SK-N-MC (cell line): ENCODE measurements around the gene FILIP1L.

Source experiments
- DNase-seq: peaks from one replicate; pipeline ENCODE4 v3.0.0-alpha.2; 2011; ENCODE audit warnings: low read depth, low spot score
- H3K27ac ChIP-seq: fragments of 200-600 bp; sonication (generic); 2 replicates; pipeline ENCODE4 v1.5.1; 2016; ENCODE audit warnings: mixed run types
- H3K36me3 ChIP-seq: fragments of 200-600 bp; sonication (generic); 2 replicates; pipeline ENCODE4 v1.6.1; 2017; ENCODE audit warnings: antibody characterized with exemption, low read length, mixed read lengths; ENCODE audit not compliant: insufficient read depth
- H3K4me3 ChIP-seq: fragments of 200-600 bp; sonication (generic); 2 replicates; pipeline ENCODE4 v1.5.1; 2016
- H3K9ac ChIP-seq: fragments of 200-600 bp; sonication (generic); 2 replicates; pipeline ENCODE4 v1.8.0; 2017; ENCODE audit warnings: mixed run types, mixed read lengths; ENCODE audit not compliant: insufficient read length
- H3K9me3 ChIP-seq: fragments of 200-600 bp; sonication (generic); 2 replicates; pipeline ENCODE4 v1.6.1; 2017; ENCODE audit warnings: low read depth, mild to moderate bottlenecking, antibody characterized with exemption, low read length, moderate library complexity, mixed read lengths
- EZH2 ChIP-seq: fragments of 200-600 bp; sonication (generic); IDR thresholded peaks from one replicate; pipeline ENCODE4 v1.6.1; 2017; ENCODE audit warnings: antibody characterized with exemption
- FOXP2 ChIP-seq: optimal IDR thresholded peaks from 2 replicates; pipeline ENCODE3; 2011; ENCODE audit warnings: mild to moderate bottlenecking, moderate library complexity; ENCODE audit not compliant: insufficient read depth; ENCODE audit errors: extremely low read length, control extremely low read depth
- POLR2AphosphoS5 ChIP-seq: IDR thresholded peaks from 2 replicates; pipeline ENCODE4 v1.6.1; 2012; ENCODE audit warnings: mild to moderate bottlenecking, low read depth, low read length, borderline replicate concordance

The FILIP1L gene

DNA sequence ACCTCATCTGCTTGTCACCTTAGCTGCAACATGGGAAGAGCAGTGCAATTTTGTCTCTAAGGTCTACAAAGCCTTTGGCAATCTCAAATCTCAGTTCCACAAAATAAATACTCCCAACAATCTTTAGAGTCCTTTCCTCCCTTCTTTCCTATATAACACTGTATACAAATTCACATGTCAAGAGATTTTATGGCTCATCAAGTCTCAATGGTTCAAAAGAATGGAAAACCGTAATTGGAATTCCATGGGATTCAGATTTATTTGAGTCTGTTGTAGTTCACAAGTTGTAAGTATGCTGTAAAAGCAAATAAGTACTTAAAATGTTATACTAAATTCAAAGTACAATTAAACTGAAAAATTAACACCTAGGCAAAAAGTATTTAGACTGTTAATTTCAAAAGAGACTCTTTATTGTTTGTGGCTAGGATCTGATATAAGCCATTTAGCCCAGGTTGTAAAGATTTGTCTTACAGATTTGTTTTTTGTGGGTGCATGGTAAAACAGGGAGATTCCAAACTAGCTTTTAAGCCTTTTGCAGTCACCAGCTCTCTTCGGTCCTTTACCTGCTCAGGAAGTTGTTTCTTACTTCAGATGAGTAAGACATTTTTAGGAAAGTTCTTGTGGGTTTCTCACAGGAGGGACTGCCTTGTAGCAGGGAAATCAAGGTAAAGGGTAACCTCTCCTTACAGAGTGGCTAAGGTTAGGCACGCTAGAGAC lies 246.5 kb downstream of the FILIP1L start:
- Histone ChIP-seq H3K4me3 (no peak overlapping the region), H3K9ac (no peak overlapping the region), H3K27ac (no peak overlapping the region), H3K9me3 (no peaks in the 10 kb centered on the region), H3K36me3 (no peaks in the 10 kb centered on the region; the same call in 1 of the 2 replicates)
- TF ChIP-seq EZH2 (no peak), POLR2AphosphoS5 (no peak), FOXP2 (no peak)
- DNase-seq, result no peak

DNA sequence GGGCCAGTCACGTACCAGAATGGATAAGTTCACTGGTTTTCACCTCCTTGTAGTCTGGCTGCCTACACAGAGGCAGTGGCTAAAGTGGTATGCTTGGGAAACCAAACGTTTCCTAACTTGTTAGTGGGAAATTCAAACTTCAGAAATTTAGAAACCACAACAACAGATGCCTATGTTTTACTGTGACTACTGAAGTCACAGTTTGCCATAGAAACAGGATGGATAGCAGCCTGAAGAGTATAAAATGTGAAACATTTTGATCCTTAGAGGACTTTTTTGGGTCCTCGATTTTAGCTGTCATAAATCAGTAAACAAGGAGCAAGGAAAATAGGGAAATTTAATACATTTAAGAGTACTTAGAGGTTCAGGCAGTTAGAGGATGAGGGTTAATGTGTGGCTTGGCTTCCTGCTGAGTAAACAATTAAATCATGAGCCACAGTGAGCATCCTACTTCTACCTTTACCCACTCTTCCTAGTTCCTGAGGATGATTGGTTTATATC lies 248.0 kb downstream of the FILIP1L start:
- DNase-seq, result no peak
- H3K36me3 ChIP-seq, result no peaks in the 10 kb centered on the region; the same call in 1 of the 2 replicates
- no peak overlapping the region for H3K27ac ChIP-seq
- no peak overlapping the region for H3K9ac ChIP-seq
- TF ChIP-seq FOXP2, result no peak
- TF ChIP-seq POLR2AphosphoS5, result no peak
- TF ChIP-seq EZH2, result no peak
- H3K9me3 ChIP-seq, result no peaks in the 10 kb centered on the region
- H3K4me3 ChIP-seq, result no peak overlapping the region

DNA sequence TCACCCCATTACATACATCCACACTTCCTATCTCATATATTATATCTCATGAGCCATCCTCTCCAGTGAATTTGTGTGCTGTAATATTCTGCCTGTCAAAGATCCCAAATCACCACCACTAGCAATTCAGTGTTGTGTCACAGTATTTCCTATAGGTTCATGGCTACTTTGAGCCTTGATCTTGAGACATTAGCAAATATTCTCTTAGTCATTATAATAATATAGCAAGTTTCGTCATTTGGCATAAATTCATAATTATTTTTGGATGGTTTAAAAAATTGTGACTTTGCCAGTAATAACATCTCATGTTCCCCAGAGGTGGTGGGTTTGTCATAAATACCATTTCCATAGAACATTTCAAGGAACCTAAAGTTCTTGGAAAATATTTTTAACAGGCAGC lies 249.0 kb downstream of the FILIP1L start:
- no peaks in the 10 kb centered on the region; the same call in 1 of the 2 replicates for H3K36me3 ChIP-seq
- H3K9ac ChIP-seq, result no peak overlapping the region

DNA sequence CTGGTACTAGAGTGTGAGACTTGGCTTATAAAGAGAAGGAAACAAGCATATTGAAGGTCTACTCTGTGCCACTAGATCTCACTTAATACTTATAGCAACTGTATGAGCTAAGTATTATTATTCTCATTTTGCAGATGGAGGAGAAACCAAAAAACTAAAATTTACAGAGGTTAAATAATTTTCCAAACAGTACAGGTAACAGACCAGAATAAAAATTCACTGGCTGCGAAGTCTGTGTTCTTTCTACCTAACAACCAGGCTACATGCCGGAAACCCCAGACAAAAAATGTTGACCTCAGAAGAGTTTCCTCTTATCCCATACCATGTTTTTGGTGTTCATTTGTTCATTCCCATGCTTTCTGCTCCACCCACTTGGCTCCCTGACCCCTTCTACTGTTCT lies 250.0 kb downstream of the FILIP1L start:
- H3K36me3 ChIP-seq, result no peaks in the 10 kb centered on the region; the same call in 1 of the 2 replicates
- no peak for TF ChIP-seq POLR2AphosphoS5
- TF ChIP-seq EZH2, result no peak
- no peak for TF ChIP-seq FOXP2
- DNase-seq, result no peak
- H3K4me3 ChIP-seq, result no peak overlapping the region
- H3K9me3 ChIP-seq, result no peaks in the 10 kb centered on the region
- no peak overlapping the region for H3K27ac ChIP-seq
- H3K9ac ChIP-seq, result no peak overlapping the region

More for the DNA sequence above, 249.0 kb downstream of the FILIP1L start:
- no peak overlapping the region for H3K4me3 ChIP-seq
- H3K27ac ChIP-seq, result no peak overlapping the region
- TF ChIP-seq POLR2AphosphoS5, result no peak
- TF ChIP-seq FOXP2, result no peak
- TF ChIP-seq EZH2, result no peak
- no peaks in the 10 kb centered on the region for H3K9me3 ChIP-seq
- DNase-seq, result no peak

DNA sequence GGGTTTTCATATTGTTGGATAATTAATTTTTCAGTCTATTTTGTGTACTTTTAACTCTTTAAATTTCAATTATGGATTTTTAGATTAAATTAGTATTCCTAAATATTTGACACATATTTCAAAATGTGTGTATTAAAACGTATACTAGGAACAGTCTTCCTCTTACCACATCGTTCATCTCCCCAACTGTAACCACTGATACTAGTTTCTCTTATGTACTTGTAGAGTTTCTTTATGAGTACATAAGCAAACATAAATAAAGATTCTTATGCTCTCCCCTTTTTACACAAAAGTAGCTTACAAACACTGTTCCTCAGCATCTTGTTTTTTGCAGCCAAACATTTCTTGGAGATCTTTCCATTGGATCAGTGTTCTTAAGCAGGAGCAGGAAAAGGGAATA lies 250.7 kb downstream of the FILIP1L start:
- H3K36me3 ChIP-seq, result no peaks in the 10 kb centered on the region; the same call in 1 of the 2 replicates

DNA sequence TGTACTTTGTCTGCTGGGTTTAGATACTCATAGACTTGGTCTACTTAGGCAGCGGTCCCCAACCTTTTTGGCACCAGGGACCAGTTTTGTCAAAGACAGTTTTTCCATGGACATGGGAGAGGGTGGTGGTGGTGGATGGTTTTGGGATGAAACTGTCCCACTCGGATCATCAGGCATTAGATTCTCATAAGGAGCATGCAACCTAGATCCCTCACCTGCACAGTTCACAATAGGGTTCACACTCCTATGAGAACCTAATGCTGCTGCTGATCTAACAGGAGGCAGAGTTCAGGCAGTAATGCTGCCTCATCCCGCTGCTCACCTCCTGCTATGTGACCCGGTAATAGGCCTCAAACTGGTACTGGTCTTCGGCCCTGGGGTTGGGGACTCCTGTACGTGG lies 251.3 kb downstream of the FILIP1L start:
- TF ChIP-seq EZH2, result no peak
- no peak for TF ChIP-seq FOXP2
- TF ChIP-seq POLR2AphosphoS5, result no peak
- no peak overlapping the region for H3K9ac ChIP-seq

More for the DNA sequence above, 250.7 kb downstream of the FILIP1L start:
- no peak for DNase-seq
- no peak overlapping the region for H3K9ac ChIP-seq
- H3K4me3 ChIP-seq, result no peak overlapping the region
- TF ChIP-seq FOXP2 (no peak), POLR2AphosphoS5 (no peak), EZH2 (no peak)
- no peaks in the 10 kb centered on the region for H3K9me3 ChIP-seq
- no peak overlapping the region for H3K27ac ChIP-seq

DNA sequence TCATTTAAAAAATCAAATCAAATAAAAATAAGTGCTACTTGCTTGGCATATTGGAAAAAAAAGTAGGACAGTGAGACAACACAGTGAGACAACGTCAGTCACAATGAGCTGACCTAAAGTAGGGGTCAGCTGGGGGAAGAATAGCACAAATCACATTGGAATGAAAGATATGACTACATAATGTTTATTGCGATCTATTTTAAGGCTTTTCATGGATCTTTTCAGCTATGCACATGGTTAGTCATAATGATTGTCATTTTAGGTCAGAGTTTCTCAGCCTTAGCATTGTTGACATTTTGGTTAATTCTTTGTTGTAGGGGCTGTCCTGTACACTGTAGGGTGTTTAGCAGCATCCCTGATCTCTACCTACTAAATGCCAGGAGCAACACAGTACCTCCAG lies 252.1 kb downstream of the FILIP1L start:
- Histone ChIP-seq H3K9me3 (no peaks in the 10 kb centered on the region), H3K9ac (no peak overlapping the region), H3K4me3 (no peak overlapping the region), H3K27ac (no peak overlapping the region), H3K36me3 (no peaks in the 10 kb centered on the region; the same call in 1 of the 2 replicates)
- TF ChIP-seq FOXP2 (no peak), EZH2 (no peak), POLR2AphosphoS5 (no peak)
- no peak for DNase-seq

More for the DNA sequence above, 251.3 kb downstream of the FILIP1L start:
- no peak for DNase-seq
- Histone ChIP-seq H3K36me3 (no peaks in the 10 kb centered on the region; the same call in 1 of the 2 replicates), H3K27ac (no peak overlapping the region), H3K4me3 (no peak overlapping the region), H3K9me3 (no peaks in the 10 kb centered on the region)

DNA sequence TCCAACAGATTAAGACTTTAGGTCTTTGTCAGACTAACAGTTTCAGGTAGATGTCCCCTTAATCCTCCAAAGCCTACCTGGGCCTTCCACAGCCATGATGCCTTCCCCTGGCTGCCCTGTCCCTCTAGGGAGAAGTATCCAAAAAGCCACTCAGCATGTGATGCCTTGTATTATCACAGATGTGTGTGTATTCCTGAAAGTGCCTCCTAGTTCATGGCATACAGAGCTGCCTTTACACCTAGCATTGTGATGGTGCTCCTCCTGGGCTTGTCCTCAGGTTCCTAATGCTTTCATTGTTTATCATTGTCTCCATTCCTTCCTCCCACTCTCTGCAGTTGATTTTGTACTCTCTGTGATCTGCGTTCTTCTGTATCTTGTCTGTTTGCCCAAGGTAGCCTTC lies 253.1 kb downstream of the FILIP1L start:
- Histone ChIP-seq H3K36me3 (no peaks in the 10 kb centered on the region; the same call in 1 of the 2 replicates), H3K9ac (no peak overlapping the region), H3K9me3 (no peaks in the 10 kb centered on the region), H3K27ac (no peak overlapping the region), H3K4me3 (no peak overlapping the region)
- TF ChIP-seq FOXP2 (no peak), EZH2 (no peak), POLR2AphosphoS5 (no peak)
- no peak for DNase-seq
